GM03348 (cell line): ENCODE data around the gene VWA5B2.

Experiments
- DNase-seq: peaks from one replicate; pipeline ENCODE4 v3.0.0; 2012; ENCODE audit warnings: low spot score

The VWA5B2 gene

DNA sequence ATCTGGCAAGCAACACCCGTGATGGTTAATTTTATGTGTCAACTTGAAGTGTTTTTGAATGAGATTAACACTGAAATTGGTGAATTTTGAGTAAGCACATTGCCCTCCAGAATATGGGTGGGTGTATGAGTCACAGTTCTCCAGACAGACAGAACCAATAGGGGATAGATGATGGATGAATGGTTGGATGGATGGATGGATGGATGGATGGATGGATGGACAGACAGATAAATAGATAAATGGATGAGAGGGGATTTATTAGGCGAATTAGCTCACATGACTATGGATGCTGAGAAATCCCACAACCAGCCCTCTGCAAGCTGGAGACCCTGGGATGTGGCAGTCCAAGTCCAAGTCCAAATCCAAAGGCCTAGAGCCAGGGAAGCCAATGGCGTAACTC lies 5.4 kb upstream of the VWA5B2 start:
- no peak for DNase-seq

- peak; percentile 73 for DNase-seq
Observed at GRCh38 chr3:184227481-184227935, 1.9 kb upstream of the VWA5B2 start.

GRCh38 chr3:184228376-184229137 lies 828 bp upstream of the VWA5B2 start:
- no peak for DNase-seq

DNA sequence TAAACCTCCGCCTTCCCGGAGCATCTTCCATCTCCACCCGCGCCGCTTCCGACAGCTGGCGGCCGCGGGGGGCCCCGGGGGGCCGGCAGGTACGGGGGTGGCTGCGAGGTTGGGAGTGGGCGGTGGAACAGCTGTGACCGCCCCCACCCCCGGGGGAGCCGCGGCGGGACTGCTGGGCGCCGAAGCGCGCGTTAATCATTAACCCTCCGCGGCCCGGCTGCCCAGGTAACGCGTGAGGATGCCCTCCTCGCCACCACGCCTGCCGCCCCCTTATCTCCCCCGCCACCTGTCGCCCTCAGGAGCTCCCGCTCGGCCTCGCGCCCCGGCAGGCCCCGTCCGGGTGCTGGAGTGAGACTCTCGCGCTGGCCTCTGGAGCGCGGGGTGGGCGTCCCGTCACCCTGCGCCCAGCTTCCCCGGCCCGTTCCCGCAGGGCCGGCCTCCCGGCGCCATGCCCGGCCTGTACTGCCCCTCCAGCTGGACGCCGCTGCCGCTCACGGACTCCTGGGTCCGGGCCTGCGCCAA lies 757 bp downstream of the VWA5B2 start:
- peak; percentile 27 for DNase-seq

DNA sequence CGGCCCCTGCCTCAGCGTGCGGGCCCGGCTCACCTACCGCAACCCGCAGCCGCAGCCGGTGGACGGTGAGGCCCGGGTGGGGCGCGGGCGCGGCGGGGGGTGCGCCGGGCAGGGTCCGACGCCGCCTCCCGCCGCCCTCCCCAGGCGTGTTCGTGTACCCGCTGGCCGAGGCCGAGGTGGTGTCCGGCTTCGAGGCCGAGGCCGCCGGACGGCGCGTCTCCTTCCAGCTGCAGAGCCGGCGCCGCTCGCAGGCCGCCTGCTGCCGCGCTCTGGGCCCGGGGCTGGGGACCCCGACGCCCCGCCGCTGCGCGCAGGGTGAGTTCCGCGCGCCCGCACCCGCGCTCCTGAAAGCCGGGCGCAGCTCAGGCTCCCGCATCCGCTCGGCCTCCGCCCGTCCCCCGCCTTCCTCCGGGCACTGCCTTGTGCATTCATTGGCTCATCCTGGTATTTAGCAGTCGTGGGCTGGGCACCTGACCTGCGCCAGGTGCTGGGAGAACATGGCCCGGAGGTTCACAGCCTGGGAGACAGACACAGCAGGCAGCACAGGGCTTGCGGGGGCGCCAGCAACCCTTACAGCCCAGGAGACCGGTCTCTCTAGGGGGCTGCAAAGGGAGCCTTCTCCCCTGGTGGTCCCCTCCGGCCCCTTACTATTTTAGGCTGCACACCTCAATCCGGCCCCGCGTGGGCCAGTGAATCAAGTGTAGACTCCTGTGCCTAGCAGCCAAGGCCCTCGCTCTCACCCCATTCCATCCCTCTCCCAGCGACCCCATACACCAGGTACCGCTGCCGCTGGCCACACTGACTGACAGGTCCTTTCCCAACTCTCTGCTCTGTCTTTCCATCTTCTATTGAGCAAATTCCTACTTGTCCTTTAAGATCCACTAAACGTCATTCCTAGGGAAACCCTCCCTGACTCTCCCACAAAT lies 1.5 kb downstream of the VWA5B2 start:
- DNase-seq = peak; percentile 20

DNA sequence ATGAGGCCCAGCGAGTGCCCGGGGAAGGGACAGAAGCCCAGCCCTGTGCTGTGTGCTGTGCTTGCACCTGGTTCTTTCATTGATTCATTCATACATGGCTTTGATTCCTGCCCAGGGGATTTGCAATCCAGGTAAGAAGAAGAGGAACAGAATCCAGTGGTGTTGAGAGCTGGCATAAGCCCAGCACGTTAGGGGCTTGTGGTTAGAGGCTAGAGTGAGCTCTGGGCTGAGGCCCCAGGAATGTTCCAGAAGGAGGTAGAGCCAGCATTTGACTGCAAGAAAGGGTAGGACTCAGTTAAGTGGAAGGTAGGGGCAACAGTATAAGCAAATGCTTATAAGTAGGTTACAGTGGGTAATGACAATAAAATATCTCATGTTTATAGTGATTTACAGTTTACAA lies 2.3 kb downstream of the VWA5B2 start:
- DNase-seq = no peak

DNA sequence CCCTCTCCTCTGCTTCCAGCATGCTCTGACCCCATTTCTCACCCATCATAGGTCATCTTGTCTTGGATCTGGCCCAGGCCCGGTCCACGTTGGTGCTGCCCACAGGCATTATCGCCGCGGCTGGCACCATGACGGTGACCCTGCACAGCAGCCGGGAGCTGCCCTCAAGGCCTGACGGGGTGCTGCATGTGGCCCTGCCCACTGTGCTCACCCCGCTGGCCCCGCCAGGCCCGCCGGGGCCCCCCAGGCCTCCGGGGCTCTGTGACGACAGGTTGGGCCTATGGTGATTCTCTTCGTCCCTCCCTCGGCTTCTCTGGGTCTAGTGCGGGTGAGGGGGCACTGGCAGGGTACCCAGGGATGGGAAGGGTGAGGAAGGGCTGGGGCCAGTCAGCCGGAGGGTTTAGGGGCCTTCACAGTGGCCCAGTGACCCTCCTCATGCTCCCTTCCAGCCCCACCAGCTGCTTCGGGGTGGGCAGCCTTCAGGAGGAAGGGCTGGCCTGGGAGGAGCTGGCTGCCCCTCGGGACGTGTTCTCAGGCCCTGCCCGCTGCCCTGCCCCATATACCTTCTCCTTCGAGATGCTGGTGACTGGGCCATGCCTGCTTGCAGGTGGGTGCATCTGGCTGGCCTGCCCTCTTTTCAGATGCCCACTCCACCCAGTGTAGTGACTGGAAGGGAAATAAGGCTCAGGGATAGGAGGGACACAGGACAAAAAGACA lies 3.9 kb downstream of the VWA5B2 start:
- no peak for DNase-seq

GRCh38 chr3:184234224-184234623 lies 4.8 kb downstream of the VWA5B2 start:
- DNase-seq = peak; percentile 70

- DNase-seq = no peak
Observed at GRCh38 chr3:184234671-184235380, 5.4 kb downstream of the VWA5B2 start.

DNA sequence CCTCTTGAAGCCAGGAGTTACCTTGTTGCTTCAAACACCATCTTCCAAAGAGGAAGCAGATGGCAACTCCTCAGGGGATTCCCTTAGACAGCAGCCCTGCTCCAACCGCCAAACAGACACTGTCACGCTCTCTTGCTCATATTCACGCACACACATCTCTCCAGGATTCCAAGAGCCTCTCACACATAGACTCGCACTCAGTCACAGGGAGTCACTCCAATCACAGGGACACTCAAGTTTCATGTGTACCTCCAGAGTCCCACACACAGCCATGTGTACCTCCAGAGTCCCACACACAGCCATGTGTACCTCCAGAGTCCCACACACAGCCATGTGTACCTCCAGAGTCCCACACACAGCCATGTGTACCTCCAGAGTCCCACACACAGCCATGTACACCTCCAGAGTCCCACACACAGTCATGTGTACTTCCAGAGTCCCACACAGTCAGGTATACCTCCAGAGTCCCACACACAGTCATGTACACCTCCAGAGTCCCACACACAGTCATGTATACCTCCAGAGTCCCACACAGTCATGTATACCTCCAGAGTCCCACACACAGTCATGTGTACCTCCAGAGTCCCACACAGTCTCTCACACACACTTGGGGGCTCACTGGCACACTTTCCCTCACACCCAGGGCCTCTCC lies 6.1 kb downstream of the VWA5B2 start:
- DNase-seq = no peak

GRCh38 chr3:184236033-184236410 lies 6.6 kb downstream of the VWA5B2 start:
- DNase-seq = no peak

- DNase-seq = no peak
Observed at GRCh38 chr3:184236636-184237035, 7.3 kb downstream of the VWA5B2 start.

DNA sequence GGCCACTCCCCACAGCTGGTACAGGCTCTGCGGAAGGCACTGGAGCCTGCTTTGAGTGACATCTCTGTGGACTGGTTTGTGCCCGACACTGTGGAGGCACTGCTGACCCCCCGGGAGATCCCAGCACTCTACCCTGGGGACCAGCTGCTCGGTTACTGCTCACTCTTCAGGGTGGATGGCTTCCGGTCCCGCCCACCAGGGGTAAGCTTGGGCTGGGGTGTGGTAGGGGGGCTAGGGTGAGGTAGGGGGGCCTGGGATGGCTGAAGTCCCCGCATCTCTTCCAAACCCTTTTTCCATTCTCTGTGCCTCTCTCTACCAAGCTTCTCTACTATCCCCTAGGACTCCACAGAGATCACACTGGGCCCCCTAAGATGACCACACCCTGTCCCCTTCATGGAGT lies 7.8 kb downstream of the VWA5B2 start:
- no peak for DNase-seq

- no peak for DNase-seq
Observed at GRCh38 chr3:184237807-184238206, 8.4 kb downstream of the VWA5B2 start.

DNA sequence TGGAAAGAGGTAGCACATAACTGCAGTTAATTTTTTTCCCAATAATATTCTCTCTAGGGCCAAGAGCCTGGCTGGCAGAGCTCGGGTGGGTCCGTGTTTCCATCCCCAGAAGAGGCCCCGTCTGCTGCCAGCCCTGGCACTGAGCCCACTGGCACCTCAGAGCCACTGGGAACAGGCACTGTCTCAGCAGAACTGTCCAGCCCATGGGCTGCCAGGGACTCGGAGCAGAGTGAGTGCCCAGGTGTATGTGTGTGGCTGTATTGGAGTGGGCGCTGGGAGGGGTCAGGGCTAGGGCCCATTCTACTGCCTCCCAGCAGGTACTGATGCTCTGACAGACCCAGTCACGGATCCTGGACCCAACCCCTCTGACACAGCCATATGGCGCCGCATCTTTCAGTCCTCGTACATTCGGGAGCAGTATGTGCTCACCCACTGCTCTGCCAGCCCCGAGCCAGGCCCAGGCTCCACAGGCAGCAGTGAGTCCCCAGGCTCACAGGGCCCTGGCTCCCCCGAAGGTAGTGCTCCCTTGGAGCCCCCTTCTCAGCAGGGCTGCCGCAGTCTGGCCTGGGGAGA lies 8.9 kb downstream of the VWA5B2 start:
- DNase-seq = no peak

GRCh38 chr3:184239221-184239620 lies 9.8 kb downstream of the VWA5B2 start:
- peak; percentile 1 for DNase-seq

DNA sequence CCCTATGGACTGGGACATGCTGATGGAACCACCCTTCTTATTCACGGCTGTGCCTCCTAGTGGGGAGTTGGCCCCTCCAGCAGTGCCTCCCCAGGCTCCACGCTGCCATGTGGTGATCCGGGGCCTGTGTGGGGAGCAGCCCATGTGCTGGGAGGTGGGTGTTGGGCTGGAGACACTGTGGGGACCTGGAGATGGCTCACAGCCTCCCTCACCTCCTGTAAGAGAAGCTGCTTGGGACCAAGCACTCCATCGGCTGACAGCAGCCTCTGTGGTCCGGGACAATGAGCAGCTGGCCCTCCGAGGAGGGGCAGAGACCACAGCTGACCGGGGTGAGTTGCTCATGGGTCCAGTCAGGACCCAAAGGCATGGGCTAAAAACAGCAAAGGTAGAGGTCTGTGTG lies 10.3 kb downstream of the VWA5B2 start:
- DNase-seq = no peak

GRCh38 chr3:184240384-184241140 lies 11.2 kb downstream of the VWA5B2 start:
- DNase-seq = peak; percentile 45

- no peak for DNase-seq
Observed at GRCh38 chr3:184241141-184241446, 11.7 kb downstream of the VWA5B2 start.
